Keratinocyte (primary cell): ENCODE measurements around the gene DBNL.
"Not testable (repeated sequence)": the region's sequence is repeated elsewhere in the genome, so short reads cannot be mapped to it uniquely, and the experiment has no call there.

Experiments used
- CTCF ChIP-seq, 3 experiments: IDR thresholded peaks in 1 of 3; conservative IDR thresholded peaks in 1 of 3; optimal IDR thresholded peaks in 1 of 3; 2 replicates in 2 of 3; 3 replicates in 1 of 3; pipeline versions ENCODE3 to v1.5.1; 2011; ENCODE audit warnings: low read length in 3 of 3, mild to moderate bottlenecking in 3 of 3, moderate library complexity in 2 of 3, control low read depth in 1 of 3, inconsistent platforms in 1 of 3; ENCODE audit not compliant: insufficient read depth in 2 of 3; ENCODE audit errors: extremely low read depth in 1 of 3
- EZH2 ChIP-seq: IDR thresholded peaks from one replicate; pipeline ENCODE4 v1.6.1; 2012; ENCODE audit warnings: inconsistent platforms, mild to moderate bottlenecking, low read length, moderate library complexity

GRCh38 chr7:44040493-44040891, 4.0 kb upstream of the DBNL start:
- not testable (repeated sequence) for TF ChIP-seq CTCF (optimal IDR thresholded peaks at IDR 0.05 in 1 of 3, IDR thresholded peaks at IDR 0.05 in 1 of 3, conservative IDR thresholded peaks at IDR 0.05 in 1 of 3; ENCODE audit: extremely low read depth in 1 of 3, insufficient read depth in 2 of 3, low read length in 3 of 3); EZH2
